DMS79 (cell line): ENCODE measurements around the gene STARD6.
A peak's percentile ranks its signal among the peaks of the same experiment; 100 is the strongest.
"Not testable (repeated sequence)": the region's sequence is repeated elsewhere in the genome, so short reads cannot be mapped to it uniquely, and the experiment has no call there.

Source experiments
- DNase-seq: peaks from one replicate; lab custom pipeline; 2025; lab: John Stamatoyannopoulos, UW

STARD6 gene, protein sequence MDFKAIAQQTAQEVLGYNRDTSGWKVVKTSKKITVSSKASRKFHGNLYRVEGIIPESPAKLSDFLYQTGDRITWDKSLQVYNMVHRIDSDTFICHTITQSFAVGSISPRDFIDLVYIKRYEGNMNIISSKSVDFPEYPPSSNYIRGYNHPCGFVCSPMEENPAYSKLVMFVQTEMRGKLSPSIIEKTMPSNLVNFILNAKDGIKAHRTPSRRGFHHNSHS

GRCh38 chr18:54357660-54358494 lies at the start of gene STARD6, which contains the start of gene C18orf54:
STARD6 (minus strand) TSS chr18:54357858; CDS start chr18:54354573, 3,285 bp downstream.
C18orf54 (plus strand) TSS chr18:54357906; CDS start chr18:54360573, 2,667 bp downstream.
- DNase-seq: peak; percentile 81

DNA sequence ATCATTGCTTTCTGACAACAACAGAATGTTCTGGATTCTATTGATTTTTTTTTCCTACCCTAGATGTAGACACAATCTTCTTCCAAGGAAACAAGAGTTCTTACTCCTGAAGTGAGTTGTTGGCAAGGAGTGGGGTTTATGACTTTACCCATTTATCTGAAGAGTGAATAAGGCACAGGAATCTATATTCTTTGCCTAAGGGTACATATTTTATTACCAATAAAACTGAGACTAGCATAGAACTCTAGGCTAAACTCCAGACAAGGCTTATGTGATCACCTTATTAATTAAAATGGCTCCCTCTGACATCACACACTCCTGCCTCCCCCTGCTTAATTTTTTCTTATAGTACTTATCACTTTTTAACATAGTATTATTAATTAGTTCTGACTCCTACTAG lies 47.6 kb upstream of the STARD6 start:
- no peak for DNase-seq

DNA sequence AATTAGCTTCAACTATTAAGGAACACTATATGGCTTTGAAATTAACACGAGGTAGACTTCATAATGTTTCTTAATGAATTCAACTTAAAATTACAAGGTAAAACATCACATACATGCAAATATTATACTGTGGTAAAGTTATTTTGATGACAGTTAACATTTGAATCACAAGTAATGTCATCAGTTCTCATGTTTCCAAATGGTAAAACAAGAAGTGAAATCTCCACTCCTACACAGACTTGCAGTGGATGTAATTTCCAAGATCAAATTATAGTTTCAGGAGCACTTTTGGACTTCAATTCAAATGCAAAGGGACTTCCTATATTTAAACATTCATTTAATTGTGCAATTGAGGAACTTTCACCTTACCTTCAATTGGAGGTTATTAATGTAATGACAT lies 39.1 kb upstream of the STARD6 start:
- DNase-seq: no peak

- no peak for DNase-seq
Observed at GRCh38 chr18:54393648-54394294, 36.1 kb upstream of the STARD6 start.

- DNase-seq: no peak
Observed at GRCh38 chr18:54392543-54393023, 34.9 kb upstream of the STARD6 start.

GRCh38 chr18:54390838-54391237 lies 33.2 kb upstream of the STARD6 start:
- no peak for DNase-seq

DNA sequence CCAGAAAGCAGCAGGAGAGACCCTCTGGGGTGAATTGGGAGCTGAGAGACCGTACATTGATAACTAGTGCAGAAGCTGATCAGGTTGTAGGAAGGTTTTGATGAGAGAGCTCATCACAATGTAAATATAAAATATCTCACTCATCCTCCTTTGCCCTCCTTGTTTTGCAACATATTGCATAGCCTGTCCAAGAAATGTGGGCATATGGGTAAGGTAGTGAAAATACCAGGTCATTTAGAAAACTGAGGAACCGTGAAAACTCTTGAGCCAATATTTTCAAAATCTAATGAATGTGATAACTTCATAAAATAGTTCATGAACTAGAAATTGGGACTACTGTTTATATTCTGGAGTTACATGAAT lies 31.5 kb upstream of the STARD6 start:
- DNase-seq: no peak

DNA sequence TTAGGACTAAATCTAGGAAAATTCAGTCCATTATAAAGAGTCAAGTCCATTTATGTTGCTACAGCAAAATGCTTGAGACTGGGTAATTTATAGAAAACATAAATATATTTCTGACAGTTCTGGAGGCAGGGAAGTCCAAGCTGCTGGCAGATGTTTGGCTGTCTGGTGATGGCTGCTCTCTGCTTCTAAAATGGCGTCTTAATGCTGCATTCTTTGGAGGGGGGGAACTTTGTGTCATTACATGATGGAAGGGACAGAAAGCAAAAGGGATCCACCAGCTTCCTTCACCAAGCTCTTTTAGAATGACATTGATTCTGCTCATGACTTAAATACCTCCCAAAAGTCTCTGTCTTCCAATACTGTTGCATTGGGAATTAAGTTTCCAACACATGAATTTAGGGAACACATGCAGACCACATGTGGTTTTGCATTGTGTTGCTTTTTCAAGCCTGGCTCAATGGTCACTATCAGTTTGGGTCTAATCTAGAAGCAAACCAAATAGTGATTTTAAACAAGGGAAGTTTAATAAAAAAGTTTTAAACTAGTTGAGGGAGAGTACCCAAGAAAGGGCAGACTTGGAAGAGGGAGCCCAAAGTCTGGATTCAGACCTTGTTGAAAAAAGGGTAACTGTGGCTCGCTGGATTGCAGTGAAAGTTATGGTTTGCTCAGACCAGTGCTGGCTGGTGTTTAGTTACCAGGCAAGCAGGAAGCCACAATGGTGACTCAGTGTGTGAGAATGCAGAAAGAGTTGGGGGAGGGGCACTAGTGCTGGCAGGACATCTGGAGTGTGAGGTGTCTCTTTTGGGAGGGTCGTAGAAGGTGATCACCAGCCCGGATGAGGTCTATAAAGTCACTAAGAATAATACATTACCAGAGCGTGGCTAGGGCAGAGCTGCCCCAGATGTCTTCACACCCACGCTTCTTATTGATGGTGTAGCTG lies 30.8 kb upstream of the STARD6 start:
- DNase-seq: no peak

DNA sequence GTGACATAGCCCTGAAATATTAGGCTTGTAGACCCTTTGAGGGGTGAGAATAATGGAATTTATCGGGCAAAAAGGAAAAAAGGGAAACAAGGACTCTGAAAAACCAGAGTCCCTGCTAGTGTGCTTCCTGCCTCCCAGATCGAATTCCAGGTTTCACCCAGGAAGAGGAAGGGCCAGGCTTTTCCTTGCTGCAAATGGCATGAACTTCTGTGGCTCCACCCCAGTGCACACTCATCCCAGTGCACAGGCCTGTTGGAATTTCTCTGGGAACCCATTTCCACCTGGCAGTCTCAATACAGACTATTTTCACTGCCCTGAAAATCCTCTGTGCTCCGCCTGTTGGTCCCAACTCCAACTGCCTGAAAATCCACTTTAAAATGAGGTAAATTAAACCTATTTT lies 30.0 kb upstream of the STARD6 start:
- no peak for DNase-seq

- DNase-seq: not testable (repeated sequence)
Observed at GRCh38 chr18:54386800-54387495, 29.3 kb upstream of the STARD6 start.

DNA sequence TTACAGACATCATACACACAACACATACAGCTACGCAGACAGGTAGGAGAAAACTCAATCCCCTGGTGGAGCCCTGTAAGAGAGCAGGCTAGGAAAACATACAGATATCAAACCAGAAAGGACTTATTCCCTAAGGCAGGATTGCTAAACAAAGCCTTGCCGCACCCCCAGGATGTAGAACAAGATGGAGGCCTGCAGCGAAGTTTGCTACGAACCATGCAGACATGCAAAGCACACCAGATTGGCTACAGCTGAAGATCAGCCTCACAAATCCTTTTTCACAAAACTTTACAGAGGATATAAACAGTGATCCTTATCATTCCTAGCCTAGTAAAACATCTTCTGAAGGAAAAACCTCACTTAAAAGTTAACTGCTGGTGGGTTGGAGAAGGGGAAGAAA lies 28.4 kb upstream of the STARD6 start:
- DNase-seq: no peak

GRCh38 chr18:54382733-54383252 lies 25.1 kb upstream of the STARD6 start:
- no peak for DNase-seq

DNA sequence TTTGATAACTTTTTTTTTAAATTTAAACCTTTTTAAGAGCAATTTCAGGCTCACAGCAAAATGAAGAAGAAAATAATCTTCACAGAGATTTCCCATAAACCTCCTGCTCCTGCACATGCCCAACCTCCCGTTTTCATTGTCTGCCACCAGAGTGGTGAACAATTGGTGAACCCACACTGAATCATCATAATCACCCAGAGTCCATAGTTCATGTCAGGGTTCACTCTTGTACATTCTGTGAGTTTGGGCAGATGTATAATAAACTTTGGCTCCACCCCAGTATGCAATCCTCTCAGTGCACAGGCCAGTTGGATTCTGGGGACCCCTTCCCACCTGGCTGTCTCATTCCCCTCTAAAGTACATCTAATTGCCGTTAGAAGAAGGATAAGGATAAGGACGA lies 24.4 kb upstream of the STARD6 start:
- DNase-seq: no peak

GRCh38 chr18:54381640-54382039 lies 24.0 kb upstream of the STARD6 start:
- no peak for DNase-seq

- no peak for DNase-seq
Observed at GRCh38 chr18:54378057-54378456, 20.4 kb upstream of the STARD6 start.

DNA sequence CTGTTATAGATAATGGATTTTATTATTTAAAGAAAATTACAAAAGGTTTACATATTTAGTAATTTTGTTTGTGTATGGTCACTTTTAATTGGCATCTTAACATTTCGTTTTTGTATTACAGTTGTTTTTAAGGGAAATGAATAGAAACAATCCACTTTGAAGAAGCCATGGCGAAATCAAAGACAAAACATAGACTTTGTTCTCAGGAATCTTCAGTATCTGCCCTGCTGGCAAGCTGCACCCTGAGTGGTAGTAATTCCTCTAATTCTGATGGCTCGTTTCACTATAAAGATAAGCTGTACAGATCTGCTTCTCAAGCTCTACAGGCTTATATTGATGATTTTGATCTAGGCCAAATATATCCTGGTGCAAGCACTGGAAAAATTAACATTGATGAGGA lies 2.7 kb upstream of the STARD6 start:
- DNase-seq: no peak

- DNase-seq: no peak
Observed at GRCh38 chr18:54359233-54359632, 1.6 kb upstream of the STARD6 start.

DNA sequence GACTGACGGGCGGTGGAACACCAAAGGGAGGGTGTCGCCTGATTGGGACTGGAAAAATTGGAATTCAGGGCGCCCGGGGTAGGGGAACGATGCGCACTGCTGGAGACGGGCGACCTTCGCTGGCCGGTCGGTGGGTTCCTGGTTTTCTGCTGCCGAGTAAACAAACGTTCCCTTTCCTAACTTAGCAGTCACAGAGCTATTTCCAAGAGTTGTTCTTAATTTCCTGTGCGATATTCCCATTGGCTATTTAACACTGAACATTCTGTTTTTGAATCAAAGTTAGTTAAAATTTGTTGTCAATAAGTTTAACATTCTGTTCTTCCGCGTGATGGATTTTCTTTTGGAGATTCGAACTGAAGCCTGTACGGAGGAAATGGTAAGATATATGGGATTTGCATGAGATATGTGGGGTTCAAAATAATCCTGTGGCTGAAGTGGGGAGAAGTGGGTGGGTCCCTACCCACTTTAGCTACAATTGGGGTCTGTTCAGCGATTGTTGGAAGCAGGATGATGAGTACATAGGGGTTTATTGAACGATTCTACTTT lies 910 bp upstream of the STARD6 start:
- DNase-seq: no peak

GRCh38 chr18:54357082-54357659 lies 487 bp downstream of the STARD6 start:
- peak; percentile 27 for DNase-seq

GRCh38 chr18:54351186-54351585 lies 6.5 kb downstream of the STARD6 start:
- no peak for DNase-seq
